Measurements from ENCODE around the gene FBXL19. TPM values are rescaled to one million over a fixed set of nuclear protein-coding genes. Genes with fewer than 3 reads are reported as not detected.

The FBXL19 gene
- total and polyA plus RNA-seq, 2 of the 13 experiments (the other 11 are each of a cell fraction or from before 2014, with no cell fraction given): 6.0 to 13.7 TPM

DNA sequence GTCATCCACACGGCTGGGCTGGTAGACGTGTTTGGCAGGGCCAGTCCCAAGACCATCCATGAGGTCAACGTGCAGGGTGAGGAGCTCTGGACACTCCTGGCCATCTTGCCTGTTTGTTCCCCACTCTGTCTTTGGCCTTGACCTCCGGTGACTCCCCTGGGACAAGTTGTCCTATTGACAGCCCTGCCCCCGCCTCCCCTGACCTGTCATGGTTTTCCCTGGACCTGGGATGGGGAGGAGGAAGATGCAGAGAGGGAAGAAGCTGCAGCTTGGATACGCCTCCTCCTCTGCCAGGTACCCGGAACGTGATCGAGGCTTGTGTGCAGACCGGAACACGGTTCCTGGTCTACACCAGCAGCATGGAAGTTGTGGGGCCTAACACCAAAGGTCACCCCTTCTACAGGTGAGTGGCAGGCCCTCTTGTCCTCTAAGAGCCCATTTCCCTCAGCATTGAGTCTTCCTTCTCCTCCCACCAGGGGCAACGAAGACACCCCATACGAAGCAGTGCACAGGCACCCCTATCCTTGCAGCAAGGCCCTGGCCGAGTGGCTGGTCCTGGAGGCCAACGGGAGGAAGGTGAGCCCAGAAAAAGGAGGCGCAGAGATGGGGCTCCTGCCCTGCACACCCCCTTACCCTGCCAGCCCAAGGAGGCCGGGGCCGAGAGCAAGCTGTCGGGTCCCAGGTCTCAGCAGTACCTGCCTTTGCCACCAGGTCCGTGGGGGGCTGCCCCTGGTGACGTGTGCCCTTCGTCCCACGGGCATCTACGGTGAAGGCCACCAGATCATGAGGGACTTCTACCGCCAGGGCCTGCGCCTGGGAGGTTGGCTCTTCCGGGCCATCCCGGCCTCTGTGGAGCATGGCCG is 63.0 kb downstream of the FBXL19 start (continued):
- TF ChIP-seq, protein P1, sequence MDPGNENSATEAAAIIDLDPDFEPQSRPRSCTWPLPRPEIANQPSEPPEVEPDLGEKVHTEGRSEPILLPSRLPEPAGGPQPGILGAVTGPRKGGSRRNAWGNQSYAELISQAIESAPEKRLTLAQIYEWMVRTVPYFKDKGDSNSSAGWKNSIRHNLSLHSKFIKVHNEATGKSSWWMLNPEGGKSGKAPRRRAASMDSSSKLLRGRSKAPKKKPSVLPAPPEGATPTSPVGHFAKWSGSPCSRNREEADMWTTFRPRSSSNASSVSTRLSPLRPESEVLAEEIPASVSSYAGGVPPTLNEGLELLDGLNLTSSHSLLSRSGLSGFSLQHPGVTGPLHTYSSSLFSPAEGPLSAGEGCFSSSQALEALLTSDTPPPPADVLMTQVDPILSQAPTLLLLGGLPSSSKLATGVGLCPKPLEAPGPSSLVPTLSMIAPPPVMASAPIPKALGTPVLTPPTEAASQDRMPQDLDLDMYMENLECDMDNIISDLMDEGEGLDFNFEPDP (CRISPR knock-in tag; conservative IDR thresholded peaks at IDR 0.05): 0 out of 2 replicates have a peak, but pooled peaks have one; percentile 75
- peak; percentile 37; the same call in 1 of the 2 replicates for TF ChIP-seq HNF4A (CRISPR knock-in tag; IDR thresholded peaks at IDR 0.05)
- no peak for TF ChIP-seq AGO1 (IDR thresholded peaks at IDR 0.05; ENCODE audit: low read depth, low read length, poor library complexity, severe bottlenecking)
- TF ChIP-seq, protein P2, sequence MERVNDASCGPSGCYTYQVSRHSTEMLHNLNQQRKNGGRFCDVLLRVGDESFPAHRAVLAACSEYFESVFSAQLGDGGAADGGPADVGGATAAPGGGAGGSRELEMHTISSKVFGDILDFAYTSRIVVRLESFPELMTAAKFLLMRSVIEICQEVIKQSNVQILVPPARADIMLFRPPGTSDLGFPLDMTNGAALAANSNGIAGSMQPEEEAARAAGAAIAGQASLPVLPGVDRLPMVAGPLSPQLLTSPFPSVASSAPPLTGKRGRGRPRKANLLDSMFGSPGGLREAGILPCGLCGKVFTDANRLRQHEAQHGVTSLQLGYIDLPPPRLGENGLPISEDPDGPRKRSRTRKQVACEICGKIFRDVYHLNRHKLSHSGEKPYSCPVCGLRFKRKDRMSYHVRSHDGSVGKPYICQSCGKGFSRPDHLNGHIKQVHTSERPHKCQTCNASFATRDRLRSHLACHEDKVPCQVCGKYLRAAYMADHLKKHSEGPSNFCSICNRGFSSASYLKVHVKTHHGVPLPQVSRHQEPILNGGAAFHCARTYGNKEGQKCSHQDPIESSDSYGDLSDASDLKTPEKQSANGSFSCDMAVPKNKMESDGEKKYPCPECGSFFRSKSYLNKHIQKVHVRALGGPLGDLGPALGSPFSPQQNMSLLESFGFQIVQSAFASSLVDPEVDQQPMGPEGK (CRISPR knock-in tag; IDR thresholded peaks at IDR 0.05): peak; percentile 33; the same call in 1 of the 2 replicates
- peak; percentile 21; the same call in 1 of the 2 replicates for TF ChIP-seq FOXA3 (CRISPR knock-in tag; IDR thresholded peaks at IDR 0.05)
- peak; percentile 6; the same call in 1 of the 2 replicates for TF ChIP-seq FOXO1 (CRISPR knock-in tag; IDR thresholded peaks at IDR 0.05)
- TF ChIP-seq, protein P3, sequence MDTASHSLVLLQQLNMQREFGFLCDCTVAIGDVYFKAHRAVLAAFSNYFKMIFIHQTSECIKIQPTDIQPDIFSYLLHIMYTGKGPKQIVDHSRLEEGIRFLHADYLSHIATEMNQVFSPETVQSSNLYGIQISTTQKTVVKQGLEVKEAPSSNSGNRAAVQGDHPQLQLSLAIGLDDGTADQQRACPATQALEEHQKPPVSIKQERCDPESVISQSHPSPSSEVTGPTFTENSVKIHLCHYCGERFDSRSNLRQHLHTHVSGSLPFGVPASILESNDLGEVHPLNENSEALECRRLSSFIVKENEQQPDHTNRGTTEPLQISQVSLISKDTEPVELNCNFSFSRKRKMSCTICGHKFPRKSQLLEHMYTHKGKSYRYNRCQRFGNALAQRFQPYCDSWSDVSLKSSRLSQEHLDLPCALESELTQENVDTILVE (CRISPR knock-in tag; IDR thresholded peaks at IDR 0.05): no peak
- peak; percentile 90 for TF ChIP-seq ZNF281 (CRISPR knock-in tag; IDR thresholded peaks at IDR 0.05; ENCODE audit: borderline replicate concordance)
- TF ChIP-seq, protein P4, sequence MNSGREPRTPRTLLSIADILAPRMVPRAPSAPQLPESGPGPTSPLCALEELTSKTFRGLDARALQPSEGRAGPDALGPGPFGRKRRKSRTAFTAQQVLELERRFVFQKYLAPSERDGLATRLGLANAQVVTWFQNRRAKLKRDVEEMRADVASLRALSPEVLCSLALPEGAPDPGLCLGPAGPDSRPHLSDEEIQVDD (CRISPR knock-in tag; IDR thresholded peaks at IDR 0.05; ENCODE audit: borderline replicate concordance): 0 out of 2 replicates have a peak, but pooled peaks have one; percentile 21
- TF ChIP-seq NFE2L2 (IDR thresholded peaks at IDR 0.05; ENCODE audit: low read length): no peak
- no peak for TF ChIP-seq ZBTB20 (CRISPR knock-in tag; IDR thresholded peaks at IDR 0.05; ENCODE audit: borderline replicate concordance, low read depth)
- TF ChIP-seq ETV5 (CRISPR knock-in tag; IDR thresholded peaks at IDR 0.05; ENCODE audit: borderline replicate concordance): 0 out of 2 replicates have a peak, but pooled peaks have one; percentile 2
- TF ChIP-seq RARA (CRISPR knock-in tag; IDR thresholded peaks at IDR 0.05): peak; percentile 86
- TF ChIP-seq NR2F6 (IDR thresholded peaks at IDR 0.05): peak; percentile 87
- peak; percentile 84 for TF ChIP-seq NR2F6 (CRISPR knock-in tag; IDR thresholded peaks at IDR 0.05)
- TF ChIP-seq TFDP2 (CRISPR knock-in tag; IDR thresholded peaks at IDR 0.05): no peak
- TF ChIP-seq CBFB (CRISPR knock-in tag; IDR thresholded peaks at IDR 0.05): no peak

All from HepG2 (cell line).